NCI-H2196 treated with DMSO at 0.1 percent for 48 hours (cell line): ENCODE measurements around the gene WDR45.

Experiments
- DNase-seq: peaks from one replicate; lab custom pipeline; 2025; ENCODE audit not compliant: unreplicated experiment; lab: John Stamatoyannopoulos, UW

The WDR45 gene

DNA sequence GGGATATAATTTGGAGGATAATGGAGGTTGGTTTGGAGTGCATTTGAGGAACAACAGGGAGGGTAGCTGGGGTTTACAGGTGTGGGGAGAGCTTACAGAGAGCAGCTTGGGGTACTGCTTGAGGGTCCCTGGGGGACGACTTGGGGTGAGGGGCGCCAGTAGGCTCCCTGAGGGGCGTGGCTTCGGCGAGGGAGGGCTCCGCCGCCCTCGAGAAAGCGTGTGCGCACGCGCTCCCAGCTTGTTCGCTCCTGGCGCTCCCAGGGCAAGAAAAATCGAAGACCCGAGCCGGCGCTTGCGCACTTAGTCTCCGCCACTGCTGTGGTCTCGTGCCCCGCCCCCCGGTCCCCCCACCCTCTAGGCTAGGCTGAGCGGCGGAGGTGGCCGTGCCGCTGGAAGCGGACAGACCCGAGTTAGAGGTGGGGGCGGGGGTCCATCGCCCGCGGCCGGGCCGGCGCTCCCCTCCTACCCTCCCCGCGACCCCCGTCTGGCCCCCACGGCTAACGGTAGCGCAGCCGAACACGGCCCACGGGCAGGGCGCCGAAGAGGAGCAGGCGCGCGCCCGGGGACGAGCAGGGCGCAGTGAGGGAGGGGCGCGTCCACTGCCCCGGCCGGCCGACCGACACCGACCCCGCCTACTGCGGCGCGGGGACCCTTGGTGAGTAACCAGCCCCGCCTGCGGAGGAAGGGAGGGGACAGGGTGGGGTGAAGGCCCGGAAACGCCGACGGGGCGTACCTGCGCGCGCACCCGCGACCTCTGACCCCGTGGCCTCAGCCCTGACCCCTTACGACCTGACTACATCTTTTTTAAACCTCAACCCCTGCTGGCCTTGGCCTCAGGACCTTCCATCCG is 26.2 kb downstream of the WDR45 start:
- DNase-seq: peak; percentile 39

- no peak for DNase-seq
Observed at GRCh38 chrX:49043987-49044281, 35.8 kb downstream of the WDR45 start.

DNA sequence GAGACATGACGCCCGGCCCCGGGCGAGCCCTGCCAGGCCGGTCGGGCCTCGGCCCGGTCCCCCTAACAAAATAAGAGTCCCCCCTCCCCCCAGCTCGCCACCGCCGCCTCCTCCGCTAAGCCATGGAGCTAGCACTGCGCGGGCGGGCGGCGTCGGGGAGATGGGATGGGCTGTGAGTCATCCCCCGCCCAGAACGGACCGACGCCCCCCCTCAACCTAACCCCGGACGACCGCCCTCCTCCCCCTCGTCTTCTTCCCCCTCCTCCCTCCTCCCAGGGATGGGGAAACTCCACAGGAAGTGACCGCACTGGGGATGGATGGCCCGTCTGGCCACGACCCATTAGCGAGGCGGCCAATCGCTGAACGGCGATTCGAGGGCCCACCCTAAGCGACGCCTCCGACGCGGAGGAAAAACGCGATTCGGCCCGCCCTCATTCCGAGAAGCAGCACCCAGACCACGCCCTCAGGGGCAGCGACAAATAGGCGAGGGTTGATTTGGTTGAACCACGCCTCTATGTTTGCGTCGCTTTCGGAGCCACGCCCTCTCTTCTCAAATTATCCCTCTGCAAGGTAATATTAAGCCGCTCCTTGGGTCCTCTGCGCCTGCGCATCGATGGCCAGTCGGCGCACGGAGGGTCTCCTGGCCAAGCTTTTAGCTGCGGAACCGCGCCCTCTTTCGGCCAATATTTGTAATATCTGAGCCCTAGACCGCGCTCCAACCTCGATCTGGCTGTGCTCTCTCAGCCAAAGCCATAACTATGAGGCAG is 36.3 kb downstream of the WDR45 start, which contains the start of gene TFE3:
Gene TFE3 (minus strand): TSS at position 138 of the 767 bp plus-strand sequence. CDS start 131 bp downstream, at position 7.
- peak; percentile 94 for DNase-seq

GRCh38 chrX:49042581-49043219 is 37.0 kb downstream of the WDR45 start:
- no peak for DNase-seq

DNA sequence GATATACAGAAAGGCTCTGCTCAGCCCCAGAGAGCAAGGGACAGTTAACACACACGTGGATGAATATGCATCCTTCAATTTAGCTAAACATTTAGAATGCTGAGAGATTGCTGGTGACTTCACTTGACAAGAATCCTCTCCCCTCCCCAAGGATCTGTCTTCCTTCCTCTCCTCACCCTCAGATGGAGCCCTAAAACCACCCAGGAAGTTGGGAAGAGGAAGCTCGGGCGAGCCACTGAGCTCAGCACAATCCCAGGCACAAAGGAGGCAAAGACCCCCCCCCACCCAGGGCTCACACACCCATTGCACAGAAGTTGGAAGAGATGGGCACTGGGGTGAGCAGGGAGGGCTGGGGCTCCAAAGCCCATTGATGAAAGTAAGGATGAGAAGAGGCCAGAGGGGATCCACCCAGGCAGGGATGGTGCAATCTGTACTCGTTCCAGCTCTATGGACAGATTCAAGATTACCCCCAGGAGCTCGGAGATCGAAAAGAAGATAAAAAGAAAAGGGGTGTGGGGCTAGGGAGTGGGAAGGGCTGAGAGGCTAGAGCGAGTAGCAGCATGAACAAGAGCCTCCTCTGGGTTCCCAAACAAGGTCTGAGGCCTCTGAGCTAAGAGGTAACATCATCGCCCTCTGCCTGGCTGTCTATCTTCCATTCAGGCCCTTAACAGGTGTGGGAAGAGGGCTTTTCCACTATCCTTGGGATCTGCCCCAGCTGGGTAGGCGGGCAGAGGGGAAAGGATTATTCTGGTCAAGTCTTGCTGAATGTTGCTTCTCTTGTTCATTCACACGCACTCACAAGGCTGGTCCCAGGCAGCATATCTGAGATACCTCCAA is 37.7 kb downstream of the WDR45 start:
- DNase-seq: no peak

- no peak for DNase-seq
Observed at GRCh38 chrX:49040376-49040955, 39.2 kb downstream of the WDR45 start.

GRCh38 chrX:49039598-49040375 is 39.9 kb downstream of the WDR45 start:
- DNase-seq: peak; percentile 15

GRCh38 chrX:49037883-49038475 is 41.7 kb downstream of the WDR45 start:
- DNase-seq: no peak

- DNase-seq: no peak
Observed at GRCh38 chrX:49030283-49030682, 49.4 kb downstream of the WDR45 start.

DNA sequence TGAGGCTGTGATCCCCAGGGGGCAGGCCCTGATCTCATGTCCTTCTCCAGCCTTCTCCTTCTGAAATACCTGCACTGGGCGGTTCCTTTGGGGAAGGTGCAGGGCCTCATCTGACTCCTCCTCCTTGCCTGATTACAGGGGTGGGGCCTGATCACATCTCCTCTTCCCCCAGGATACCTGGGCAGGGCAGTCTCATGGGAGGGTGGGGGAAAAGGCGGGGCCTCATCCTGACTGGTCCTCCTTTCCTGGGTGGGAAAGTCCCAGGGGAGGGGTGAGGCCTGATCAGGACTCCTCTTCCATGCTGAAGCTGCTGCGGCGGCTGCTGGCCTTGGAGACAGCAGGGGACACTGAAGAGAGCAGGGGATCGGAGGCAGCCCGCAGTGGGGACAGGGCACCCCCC is 49.8 kb downstream of the WDR45 start:
- DNase-seq: no peak
